NCI-H2196 treated with DMSO at 0.1 percent for 48 hours (cell line): Measurements from ENCODE around the gene MTUS2.
A peak's percentile ranks its signal among the peaks of the same experiment; 100 is the strongest.
"Not testable (repeated sequence)": the region's sequence is repeated elsewhere in the genome, so short reads cannot be mapped to it uniquely, and the experiment has no call there.

Source experiments
- DNase-seq: peaks from one replicate; lab custom pipeline; 2025; ENCODE audit not compliant: unreplicated experiment; lab: John Stamatoyannopoulos, UW

MTUS2 gene

GRCh38 chr13:28955264-28955966 lies 135.3 kb downstream of the MTUS2 start:
- DNase-seq: no peak

DNA sequence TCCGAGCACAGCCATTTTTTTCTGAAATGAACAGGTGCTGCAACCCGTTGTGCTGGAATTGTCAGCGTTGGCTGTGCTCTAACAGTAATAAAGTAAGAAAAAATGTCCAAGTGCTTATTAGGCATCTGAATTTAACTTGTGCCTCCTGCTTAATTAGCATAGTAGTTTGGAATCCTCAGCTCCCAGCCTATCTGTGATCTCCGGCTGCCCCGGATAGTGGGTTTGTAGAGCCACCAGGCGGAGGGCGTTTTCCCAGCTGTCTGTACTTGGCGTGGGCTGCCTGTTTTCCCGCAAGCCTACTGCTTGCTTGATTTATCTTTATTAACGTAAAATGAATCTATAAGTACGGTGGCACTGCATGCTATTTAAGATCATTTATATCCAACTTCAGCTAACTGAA lies 137.9 kb downstream of the MTUS2 start:
- DNase-seq: no peak

GRCh38 chr13:28958441-28958840 lies 138.3 kb downstream of the MTUS2 start:
- no peak for DNase-seq

DNA sequence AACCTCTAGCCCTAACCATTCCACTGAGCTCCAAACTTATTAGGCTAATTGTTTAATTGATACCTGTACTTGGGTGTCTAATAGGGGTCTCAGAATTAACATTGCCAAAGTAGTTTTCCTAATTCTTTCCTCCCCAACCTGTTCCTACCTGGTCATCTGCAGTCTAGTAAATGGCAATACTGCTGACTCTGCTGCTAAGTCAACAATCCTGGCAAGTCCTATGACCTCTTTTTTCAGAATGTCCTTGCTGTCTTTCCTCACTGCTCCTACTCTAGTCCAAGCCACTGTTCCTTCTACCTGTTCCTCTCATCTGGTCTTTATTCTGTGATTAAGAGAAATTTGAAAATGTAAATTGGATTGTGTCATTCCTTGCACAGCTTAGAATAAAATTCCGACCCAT lies 143.9 kb downstream of the MTUS2 start:
- no peak for DNase-seq

DNA sequence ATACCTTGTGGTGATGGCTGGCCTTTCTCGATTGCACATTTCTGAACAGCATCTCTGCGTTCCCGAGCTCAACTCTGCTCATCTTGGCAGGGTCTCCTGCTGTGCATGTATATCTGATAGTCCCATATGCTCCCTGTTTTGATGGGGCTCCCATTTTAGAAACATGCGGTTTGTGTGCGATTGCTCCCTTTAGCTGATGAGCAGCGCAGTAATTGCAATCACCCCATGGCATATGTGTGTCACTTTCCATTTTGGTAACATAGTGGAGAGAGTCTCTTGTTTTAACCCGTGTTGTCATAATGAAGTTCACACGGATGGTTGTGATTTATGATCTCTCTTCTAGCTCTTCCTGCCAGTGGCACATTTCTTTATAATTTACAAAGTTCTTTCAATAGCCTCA lies 144.7 kb downstream of the MTUS2 start:
- DNase-seq: no peak

DNA sequence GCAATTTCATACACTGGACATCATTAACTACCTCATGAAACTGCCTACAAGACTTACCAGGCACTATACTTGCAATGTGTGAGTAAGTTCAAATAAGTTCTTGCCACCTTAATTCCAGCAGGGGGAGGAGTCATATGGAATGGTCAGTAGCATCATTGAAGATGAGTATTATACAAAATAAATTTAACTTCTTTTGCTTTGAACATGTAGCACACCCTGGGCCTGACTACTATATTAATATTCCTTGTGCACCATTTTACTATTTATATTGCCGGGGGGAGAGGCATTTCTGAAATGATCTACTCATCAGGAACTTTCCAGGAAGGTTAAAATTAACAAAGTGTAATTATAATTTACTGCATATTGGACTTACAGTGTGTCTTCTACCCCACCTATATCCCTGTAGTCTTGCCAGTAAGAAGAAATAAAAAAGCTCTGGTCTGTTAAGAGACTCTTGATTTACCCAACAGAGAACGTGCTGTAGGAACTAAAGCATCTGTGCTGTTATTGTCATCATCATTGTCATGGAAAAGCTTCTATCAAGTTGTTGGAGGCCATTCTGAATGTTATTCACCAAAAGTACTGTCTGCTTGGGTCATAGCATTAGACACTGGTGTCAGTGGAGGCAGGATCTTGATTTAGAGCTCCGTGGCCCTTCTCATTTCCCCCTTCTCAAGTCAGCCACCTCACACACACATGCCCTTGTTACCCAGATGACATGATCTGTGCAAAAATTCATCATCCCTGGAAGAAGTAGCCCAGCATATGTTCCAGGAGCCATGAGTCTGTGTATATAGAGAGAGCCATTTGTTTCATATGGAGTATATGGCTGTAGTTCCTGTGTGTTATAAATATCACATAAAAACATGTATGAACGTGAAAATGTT lies 147.1 kb downstream of the MTUS2 start:
- DNase-seq: no peak

- DNase-seq: no peak
These were observed 156.1 kb downstream of the MTUS2 start for GRCh38 chr13:28976195-28976594.

DNA sequence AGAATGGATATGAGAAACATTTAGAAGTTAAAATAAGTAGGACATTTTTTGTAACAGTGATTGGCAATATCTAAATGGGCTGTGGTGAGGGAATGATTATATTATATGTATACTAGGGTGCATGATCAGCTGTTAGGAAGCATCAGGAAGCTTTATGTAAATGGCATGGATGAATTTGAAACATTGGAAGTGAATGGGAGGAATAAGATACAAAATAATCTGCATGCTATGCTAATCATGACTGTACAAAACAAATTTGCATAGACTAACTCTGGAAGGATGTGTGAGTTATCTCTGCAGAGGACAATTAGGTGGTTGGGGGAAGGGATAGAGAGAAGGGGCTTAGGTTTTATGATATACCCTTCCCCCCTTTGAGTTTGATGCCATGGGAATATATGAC lies 156.5 kb downstream of the MTUS2 start:
- no peak for DNase-seq

- no peak for DNase-seq
These were observed 158.4 kb downstream of the MTUS2 start for GRCh38 chr13:28978574-28978973.

- DNase-seq: no peak
These were observed 161.4 kb downstream of the MTUS2 start for GRCh38 chr13:28981530-28981929.

DNA sequence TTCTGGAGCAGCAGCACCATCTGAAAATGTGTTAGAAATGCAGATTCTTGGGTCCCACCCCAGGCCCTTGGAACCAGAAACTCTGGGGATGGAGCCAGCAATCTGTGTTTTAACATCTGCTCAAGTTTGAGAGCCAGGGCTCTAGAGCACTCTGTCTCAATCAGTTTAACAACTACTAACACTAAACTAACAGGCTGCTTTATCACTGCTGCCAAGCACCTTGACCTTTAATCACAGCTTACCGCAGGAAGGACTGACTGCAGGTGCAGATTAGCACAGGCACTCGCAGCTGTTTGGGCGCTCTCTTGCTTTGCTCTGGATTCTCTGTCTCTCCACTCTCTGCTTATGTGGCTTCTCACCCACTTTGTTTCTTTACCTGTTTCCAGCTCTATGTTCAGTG lies 163.5 kb downstream of the MTUS2 start:
- DNase-seq: peak; percentile 1

DNA sequence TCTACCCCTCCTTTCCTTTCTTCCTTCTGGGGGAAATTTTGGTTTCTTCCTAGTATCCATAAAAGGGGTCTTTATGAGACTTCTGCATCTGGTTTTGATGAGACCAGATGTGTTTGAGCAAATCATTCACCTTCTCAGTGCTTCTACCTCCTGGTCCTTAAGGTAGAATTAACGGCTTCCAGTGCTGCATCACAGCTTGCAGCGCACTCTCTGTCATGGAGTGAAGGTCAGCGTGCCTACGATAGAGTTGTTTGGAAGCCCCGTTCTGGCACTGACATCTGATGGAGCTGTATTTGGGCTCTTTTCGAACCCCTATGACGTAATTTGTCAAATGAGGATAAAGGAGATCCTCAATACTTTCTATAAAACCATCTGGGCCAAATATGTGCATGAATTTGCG lies 164.2 kb downstream of the MTUS2 start:
- DNase-seq: no peak

DNA sequence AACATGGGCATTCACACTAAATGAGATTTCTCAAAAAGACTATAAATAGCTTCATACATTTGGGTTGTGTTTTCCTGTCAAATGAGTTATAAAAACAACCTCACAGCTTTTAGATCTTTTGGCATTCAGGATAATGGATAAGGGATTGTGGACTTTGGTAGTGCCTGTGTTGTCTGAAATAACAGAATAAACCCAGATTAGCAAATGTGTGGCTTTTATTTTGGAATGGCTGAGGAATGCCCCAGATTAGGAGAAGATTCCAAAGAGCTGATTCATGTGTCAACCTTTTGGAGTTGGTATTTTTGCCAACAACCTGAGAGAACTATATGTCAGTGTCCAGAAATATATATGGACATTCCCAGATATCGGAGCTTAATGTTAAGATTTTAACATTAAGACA lies 164.7 kb downstream of the MTUS2 start:
- DNase-seq: no peak

DNA sequence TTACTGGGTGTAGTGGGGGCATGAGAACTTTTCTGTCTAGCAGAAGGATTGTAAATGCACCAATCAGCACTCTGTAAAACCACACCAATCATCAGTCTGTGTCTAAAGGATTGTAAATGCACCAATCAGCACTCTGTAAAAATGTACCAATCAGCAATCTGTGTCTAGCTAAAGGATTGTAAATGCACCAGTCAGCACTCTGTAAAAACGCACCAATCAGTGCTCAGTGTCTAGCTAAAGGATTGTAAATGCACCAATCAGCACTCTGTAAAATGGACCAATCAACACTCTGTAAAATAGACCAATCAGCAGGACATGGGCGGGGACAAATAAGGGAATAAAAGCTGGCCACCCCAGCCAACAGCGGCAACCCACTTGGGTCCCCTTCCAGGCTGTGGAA lies 170.2 kb downstream of the MTUS2 start:
- DNase-seq: not testable (repeated sequence)

GRCh38 chr13:28991764-28992163 lies 171.6 kb downstream of the MTUS2 start:
- no peak for DNase-seq

DNA sequence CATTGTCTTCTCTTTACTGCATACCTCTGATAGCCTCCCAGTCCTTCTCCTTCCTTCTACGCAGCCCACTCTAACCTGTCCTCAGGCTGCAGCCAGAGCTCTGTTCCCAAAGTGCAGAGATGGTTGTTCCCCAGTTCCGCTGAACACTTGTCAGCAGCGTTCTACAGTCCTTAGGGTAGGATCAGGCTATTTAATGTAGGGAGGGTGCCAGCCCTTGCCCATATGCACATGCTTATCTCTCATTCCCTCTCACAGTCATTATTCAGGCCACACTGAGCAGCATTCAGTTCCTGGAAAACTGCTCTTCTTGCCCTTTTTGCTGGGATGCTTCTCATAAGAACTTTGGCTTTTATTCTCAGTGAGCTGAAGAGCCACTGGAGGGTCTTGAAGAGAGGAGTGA lies 180.7 kb downstream of the MTUS2 start:
- no peak for DNase-seq

- no peak for DNase-seq
These were observed 185.1 kb downstream of the MTUS2 start for GRCh38 chr13:29005035-29005762.

DNA sequence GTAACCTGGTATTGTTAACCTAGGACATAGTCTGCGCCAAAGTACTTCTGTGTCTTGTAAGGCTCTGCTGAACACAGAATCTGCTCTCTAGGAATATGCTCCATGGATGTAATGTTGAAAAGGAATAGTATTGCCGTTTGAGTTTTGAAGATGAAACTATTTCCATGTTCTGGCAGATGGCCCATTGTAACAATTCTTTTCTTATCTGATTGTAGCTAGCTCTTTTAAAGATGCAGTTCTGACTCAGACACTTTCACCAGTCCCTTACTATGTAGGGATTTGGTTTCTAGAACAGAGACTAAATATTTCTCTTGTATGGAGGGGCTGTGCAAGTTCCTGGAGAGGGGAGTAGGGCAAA lies 185.6 kb downstream of the MTUS2 start:
- no peak for DNase-seq

GRCh38 chr13:29006359-29006850 lies 186.3 kb downstream of the MTUS2 start:
- DNase-seq: no peak

- no peak for DNase-seq
These were observed 188.2 kb downstream of the MTUS2 start for GRCh38 chr13:29008296-29008695.

- no peak for DNase-seq
These were observed 200.2 kb downstream of the MTUS2 start for GRCh38 chr13:29020314-29020713.

- DNase-seq: no peak
These were observed 201.2 kb downstream of the MTUS2 start for GRCh38 chr13:29021311-29021710.
